Right lobe of liver (tissue), 6 donors: ENCODE data around the gene RAP1GAP2. TPM values are rescaled to one million over a fixed set of nuclear protein-coding genes. Genes with fewer than 3 reads are reported as not detected.

Source experiments
- ATAC-seq, 4 donors: fragments of 200-7000 bp; cut with Tn5 transposase; one replicate each; pipeline ENCODE4 v1.9.1; 2020; ENCODE audit warnings: mild to moderate bottlenecking in 4 of 4, moderate library complexity in 4 of 4
- DNase-seq, 3 donors: peaks; one replicate each; pipeline ENCODE4 v3.0.0-alpha.2; 2020
- H3K27ac ChIP-seq, 3 donors: fragments of 200-600 bp; one replicate each; pipeline ENCODE4 v1.8.0; 2022
- H3K27me3 ChIP-seq, 2 donors: fragments of 200-600 bp; one replicate each; pipeline ENCODE4 v1.8.0; 2022
- H3K36me3 ChIP-seq, 4 donors: fragments of 200-600 bp; sonication (generic) in 1 of 4; one replicate each; pipeline versions ENCODE4 v1.5.1 to v1.8.0; 2017 to 2022; ENCODE audit warnings: control low read depth in 1 of 4
- H3K4me1 ChIP-seq, 4 donors: fragments of 200-600 bp; sonication (generic) in 1 of 4; one replicate each; pipeline versions ENCODE4 v1.5.1 to v1.8.0; 2017 to 2022; ENCODE audit warnings: control low read depth in 1 of 4
- H3K4me3 ChIP-seq, 3 donors: fragments of 200-600 bp; one replicate each; pipeline ENCODE4 v1.8.0; 2022
- H3K9me3 ChIP-seq, 4 donors: fragments of 200-600 bp; sonication (generic) in 1 of 4; one replicate each; pipeline versions ENCODE4 v1.5.1 to v1.8.0; 2017 to 2022; ENCODE audit warnings: control low read depth in 1 of 4
- POLR2A ChIP-seq: fragments of 450-650 bp; IDR thresholded peaks from one replicate; pipeline ENCODE4 v1.6.1; 2017; ENCODE audit warnings: antibody characterized with exemption, mild to moderate bottlenecking
- WGBS: methylation state at CpG from one replicate; pipeline ENCODE4 v1.1.6; 2018; ENCODE audit warnings: low coverage, low lambda C conversion rate; ENCODE audit not compliant: insufficient coverage; ENCODE audit errors: missing lambda C conversion rate; 5-methylcytosine and 5-hydroxymethylcytosine counted together
- intact Hi-C, 2 donors: fragments of 100-400 bp; cut with DNase I; formaldehyde crosslinking; loops; one replicate each; pipeline versions ENCODE4 v1.11.2 to v1.14.1; 2022
- total RNA-seq, 6 experiments: library from RNA; depleted of rRNA in 2 of 6; stranded (reverse); fragments of >200 nt in 2 of 6; fragmentation: NEBNext Ultra II Directional in 3 of 6; extraction: Animal tissue kit (Norgen Biotek cat#: 25700) in 3 of 6; gene quantifications; one replicate each; pipeline versions ENCODE4 v1.1.0 to v1.2.4, GENCODE V29; 2016 to 2023
- TF ChIP-seq, protein P1 (sequence below), 4 donors: fragments of 200-600 bp in 3 of 4; fragments of 450-650 bp in 1 of 4; IDR thresholded peaks; one replicate each; pipeline versions ENCODE4 v1.5.1 to v1.8.0; 2016 to 2022; ENCODE audit warnings: antibody characterized with exemption in 4 of 4, mild to moderate bottlenecking in 2 of 4
- donor health status: DM: no; HTN: yes; CAD: no.
- donor health status: DM: no; HTN: no; CAD: no.
- donor health status: DM: no; HTN: no; CAD: no.
- donor health status: DM: no; HTN: yes; CAD: no.
- donor health status: DM: no; HTN: yes; CAD: no.

RAP1GAP2 gene
- total RNA-seq, 6 experiments from 2014 or later: 1.0 to 3.8 (median 1.8) TPM

DNA sequence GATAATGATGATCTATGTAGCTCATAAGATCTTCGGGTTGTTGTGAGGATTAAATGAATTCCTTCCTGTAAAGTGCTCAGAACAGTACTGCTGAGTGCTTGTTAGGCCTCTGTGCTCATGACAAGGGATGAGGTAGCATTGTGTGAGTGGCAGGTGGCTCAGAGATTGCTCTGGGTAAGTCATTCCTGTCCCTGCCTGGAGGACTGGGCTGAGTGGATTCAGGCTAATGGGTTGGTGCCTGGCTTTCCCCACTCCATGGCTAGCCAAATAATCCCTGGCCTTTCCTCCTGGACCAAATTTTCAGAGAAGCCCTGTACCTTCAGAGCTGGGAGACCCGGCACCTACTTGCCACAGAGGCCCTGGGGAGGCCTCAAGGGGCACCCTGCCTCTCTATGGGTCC is 45.5 kb upstream of the RAP1GAP2 start:
- no peak overlapping the region for H3K4me3 ChIP-seq
- H3K4me1 ChIP-seq: peaks cover 0 to 3% (median 0%) of the 10 kb centered on the region in 4 donors
- WGBS: 35% methylated on average over 2 of the region's 2 CpGs
- no peak overlapping the region for H3K27ac ChIP-seq
- ATAC-seq: no peak
- no peaks in the 10 kb centered on the region for H3K9me3 ChIP-seq
- intact Hi-C loops: no loop called here
- DNase-seq: no peak
- H3K36me3 ChIP-seq: no peaks in the 10 kb centered on the region
- peaks cover 0 to 6% of the 10 kb centered on the region in 2 donors for H3K27me3 ChIP-seq
- TF ChIP-seq POLR2A: no peak
- TF ChIP-seq, protein P1, sequence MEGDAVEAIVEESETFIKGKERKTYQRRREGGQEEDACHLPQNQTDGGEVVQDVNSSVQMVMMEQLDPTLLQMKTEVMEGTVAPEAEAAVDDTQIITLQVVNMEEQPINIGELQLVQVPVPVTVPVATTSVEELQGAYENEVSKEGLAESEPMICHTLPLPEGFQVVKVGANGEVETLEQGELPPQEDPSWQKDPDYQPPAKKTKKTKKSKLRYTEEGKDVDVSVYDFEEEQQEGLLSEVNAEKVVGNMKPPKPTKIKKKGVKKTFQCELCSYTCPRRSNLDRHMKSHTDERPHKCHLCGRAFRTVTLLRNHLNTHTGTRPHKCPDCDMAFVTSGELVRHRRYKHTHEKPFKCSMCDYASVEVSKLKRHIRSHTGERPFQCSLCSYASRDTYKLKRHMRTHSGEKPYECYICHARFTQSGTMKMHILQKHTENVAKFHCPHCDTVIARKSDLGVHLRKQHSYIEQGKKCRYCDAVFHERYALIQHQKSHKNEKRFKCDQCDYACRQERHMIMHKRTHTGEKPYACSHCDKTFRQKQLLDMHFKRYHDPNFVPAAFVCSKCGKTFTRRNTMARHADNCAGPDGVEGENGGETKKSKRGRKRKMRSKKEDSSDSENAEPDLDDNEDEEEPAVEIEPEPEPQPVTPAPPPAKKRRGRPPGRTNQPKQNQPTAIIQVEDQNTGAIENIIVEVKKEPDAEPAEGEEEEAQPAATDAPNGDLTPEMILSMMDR (IDR thresholded peaks at IDR 0.05): no peak

DNA sequence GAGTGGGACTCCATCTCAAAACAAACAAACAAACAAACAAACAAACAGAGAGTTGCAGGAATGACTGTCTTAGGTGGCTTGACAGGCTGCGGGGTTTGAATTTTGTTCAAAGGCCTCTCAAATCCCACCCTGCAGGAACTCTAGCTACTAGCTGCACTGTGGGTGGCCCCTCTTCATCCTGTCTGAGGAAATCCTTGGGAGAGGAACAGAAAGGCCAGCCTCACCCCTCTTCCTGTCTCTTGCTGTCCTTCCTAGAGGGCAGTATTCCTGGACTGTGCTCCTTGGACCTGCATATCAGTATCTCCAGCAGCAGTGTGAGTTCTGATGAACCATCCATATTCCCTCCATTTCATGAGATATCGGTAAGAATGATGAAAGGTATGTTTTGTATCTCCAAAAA is 44.7 kb upstream of the RAP1GAP2 start:
- 60% methylated on average over 1 of the region's 2 CpGs for WGBS
- H3K4me1 ChIP-seq: peaks cover 0 to 3% (median 0%) of the 10 kb centered on the region in 4 donors
- intact Hi-C loops: no loop called here
- H3K27me3 ChIP-seq: peaks cover 0 to 6% of the 10 kb centered on the region in 2 donors
- no peak overlapping the region for H3K27ac ChIP-seq
- no peak overlapping the region for H3K4me3 ChIP-seq
- H3K9me3 ChIP-seq: no peaks in the 10 kb centered on the region
- DNase-seq (no peak), ATAC-seq (no peak)
- TF ChIP-seq POLR2A: no peak
- TF ChIP-seq, protein P1 (IDR thresholded peaks at IDR 0.05): no peak
- no peaks in the 10 kb centered on the region for H3K36me3 ChIP-seq

DNA sequence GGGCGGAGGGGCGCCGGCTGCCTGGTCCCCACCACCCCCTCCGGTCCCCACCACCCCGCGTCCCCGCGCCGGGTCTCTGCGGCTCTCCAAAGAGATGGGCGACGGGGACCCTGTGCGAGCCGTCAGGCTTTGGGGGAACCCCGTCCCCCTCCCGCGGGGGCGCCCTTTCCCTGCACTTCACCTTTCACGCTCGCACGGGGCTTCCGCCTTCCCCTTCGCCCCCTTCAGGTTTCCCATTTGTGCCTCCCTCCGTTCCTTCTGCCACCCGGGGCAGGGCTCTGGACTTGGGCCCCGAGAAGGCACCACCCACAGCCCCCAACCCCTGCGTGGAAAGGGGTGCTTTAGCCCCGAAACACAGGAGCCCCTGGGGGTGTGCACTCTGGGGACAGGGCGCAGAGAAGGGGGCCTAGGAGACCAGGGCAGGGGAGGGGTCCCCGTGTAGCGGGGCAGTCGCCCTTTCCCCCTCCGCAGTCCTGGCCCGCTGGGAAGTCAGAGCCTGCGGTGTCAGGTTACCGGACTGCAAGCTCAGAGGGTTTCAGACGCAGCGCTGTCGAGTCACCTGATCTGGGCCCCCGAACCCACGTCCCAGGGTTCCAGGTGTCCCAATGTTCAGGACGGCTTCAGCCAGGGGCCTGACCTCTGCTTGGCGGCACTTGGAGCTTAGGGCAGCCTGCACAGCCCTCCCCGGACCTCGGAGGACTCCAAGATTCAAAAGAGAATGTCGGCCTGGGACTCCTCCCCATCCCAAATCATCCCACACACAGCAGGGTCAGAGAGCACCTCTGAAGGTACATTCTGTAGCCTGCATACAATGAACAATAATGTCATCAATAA is 40.1 kb upstream of the RAP1GAP2 start:
- no peaks in the 10 kb centered on the region for H3K27me3 ChIP-seq
- no peaks in the 10 kb centered on the region for H3K36me3 ChIP-seq
- WGBS: 10% methylated on average over 11 of the region's 46 CpGs
- DNase-seq: no peak
- peak overlapping the region in 1 of 3 donors; percentile 16 for H3K4me3 ChIP-seq
- intact Hi-C loops: no loop called here
- H3K4me1 ChIP-seq: no peaks in the 10 kb centered on the region
- H3K27ac ChIP-seq: no peak overlapping the region
- H3K9me3 ChIP-seq: no peaks in the 10 kb centered on the region
- no peak for TF ChIP-seq POLR2A
- TF ChIP-seq, protein P1 (IDR thresholded peaks at IDR 0.05): no peak
- ATAC-seq: peak in 1 of 4 donors; percentile 49

- DNase-seq (no peak), ATAC-seq (no peak)
- Histone ChIP-seq H3K27ac (no peak overlapping the region), H3K4me1 (no peaks in the 10 kb centered on the region), H3K36me3 (no peaks in the 10 kb centered on the region), H3K4me3 (no peak overlapping the region), H3K9me3 (no peaks in the 10 kb centered on the region), H3K27me3 (no peaks in the 10 kb centered on the region)
- intact Hi-C loops: no loop called here
- 7% methylated on average over 2 of the region's 4 CpGs for WGBS
- TF ChIP-seq, protein P1 (IDR thresholded peaks at IDR 0.05): no peak
- TF ChIP-seq POLR2A: no peak
Measured at GRCh38 chr17:2758870-2759269, 37.4 kb upstream of the RAP1GAP2 start.
